Chondrocyte (in vitro differentiated cells): ENCODE results near the gene PTMS. TPM values are rescaled to one million over a fixed set of nuclear protein-coding genes. Genes with fewer than 3 reads are reported as not detected.
A peak's percentile ranks its signal among the peaks of the same experiment; 100 is the strongest.

Source experiments
- DNase-seq: peaks from one replicate; pipeline ENCODE4 v3.0.0; 2021; ENCODE audit warnings: mixed read lengths, low spot score
- H3K27ac Mint-ChIP-seq: one replicate; pipeline ENCODE4 v1.8.0; 2021; ENCODE audit warnings: mild to moderate bottlenecking, moderate library complexity, mixed read lengths; ENCODE audit not compliant: unreplicated experiment
- H3K27me3 Mint-ChIP-seq: 2 replicates; pipeline ENCODE4 v1.8.0; 2021; ENCODE audit warnings: low read depth, mixed read lengths
- H3K36me3 Mint-ChIP-seq: 2 replicates; pipeline ENCODE4 v1.8.0; 2021; ENCODE audit warnings: low read depth, mixed read lengths
- H3K4me1 Mint-ChIP-seq: 2 replicates; pipeline ENCODE4 v1.8.0; 2021; ENCODE audit warnings: low read depth, mild to moderate bottlenecking, mixed read lengths
- H3K4me3 Mint-ChIP-seq: one replicate; pipeline ENCODE4 v1.8.0; 2021; ENCODE audit warnings: mild to moderate bottlenecking, moderate library complexity, mixed read lengths; ENCODE audit not compliant: unreplicated experiment
- H3K9me3 Mint-ChIP-seq: 2 replicates; pipeline ENCODE4 v1.8.0; 2021; ENCODE audit warnings: low read depth, mixed read lengths
- CTCF ChIP-seq: fragments of 200-600 bp; sonication (generic); IDR thresholded peaks from 2 replicates; pipeline ENCODE4 v1.5.0; 2021; ENCODE audit warnings: antibody characterized with exemption, mild to moderate bottlenecking, moderate library complexity
- total RNA-seq: library from RNA; stranded (reverse); gene quantifications from 3 replicates; pipeline ENCODE4 v1.2.1, GENCODE V29; 2021

The PTMS gene
- total RNA-seq, 1 donor from 2014 or later = 463 TPM

GRCh38 chr12:6724409-6724797, 41.8 kb upstream of the PTMS start:
- DNase-seq = no peak
- Mint-ChIP-seq H3K4me1 (peaks cover 19% of the 10 kb centered on the region), H3K27me3 (no peaks in the 10 kb centered on the region), H3K27ac (peak overlapping the region; percentile 95), H3K4me3 (peak overlapping the region; percentile 92), H3K9me3 (no peaks in the 10 kb centered on the region), H3K36me3 (peaks cover 7% of the 10 kb centered on the region)
- TF ChIP-seq CTCF = no peak

GRCh38 chr12:6725350-6725749, 40.8 kb upstream of the PTMS start:
- H3K27ac Mint-ChIP-seq = no peak overlapping the region
- H3K9me3 Mint-ChIP-seq = no peaks in the 10 kb centered on the region
- peaks cover 19% of the 10 kb centered on the region for H3K4me1 Mint-ChIP-seq
- no peak for DNase-seq
- peak overlapping the region; percentile 92 for H3K4me3 Mint-ChIP-seq
- peaks cover 14% of the 10 kb centered on the region for H3K36me3 Mint-ChIP-seq
- H3K27me3 Mint-ChIP-seq = no peaks in the 10 kb centered on the region
- TF ChIP-seq CTCF = no peak

GRCh38 chr12:6729186-6729585, 37.0 kb upstream of the PTMS start:
- no peak overlapping the region for H3K4me3 Mint-ChIP-seq
- no peaks in the 10 kb centered on the region for H3K27me3 Mint-ChIP-seq
- H3K9me3 Mint-ChIP-seq = no peaks in the 10 kb centered on the region
- peaks cover 20% of the 10 kb centered on the region for H3K36me3 Mint-ChIP-seq
- no peak overlapping the region for H3K27ac Mint-ChIP-seq
- no peak for DNase-seq
- TF ChIP-seq CTCF = no peak
- peaks cover 13% of the 10 kb centered on the region for H3K4me1 Mint-ChIP-seq

GRCh38 chr12:6730169-6730568, 36.0 kb upstream of the PTMS start:
- H3K4me1 Mint-ChIP-seq = peaks cover 12% of the 10 kb centered on the region
- peaks cover 20% of the 10 kb centered on the region for H3K36me3 Mint-ChIP-seq
- H3K9me3 Mint-ChIP-seq = no peaks in the 10 kb centered on the region
- H3K27me3 Mint-ChIP-seq = no peaks in the 10 kb centered on the region
- H3K4me3 Mint-ChIP-seq = no peak overlapping the region
- no peak overlapping the region for H3K27ac Mint-ChIP-seq
- DNase-seq = no peak
- TF ChIP-seq CTCF = no peak

GRCh38 chr12:6734506-6735387, 31.4 kb upstream of the PTMS start:
- H3K4me1 Mint-ChIP-seq = peaks cover 18% of the 10 kb centered on the region
- peaks cover 11% of the 10 kb centered on the region for H3K36me3 Mint-ChIP-seq
- H3K9me3 Mint-ChIP-seq = no peaks in the 10 kb centered on the region
- H3K4me3 Mint-ChIP-seq = no peak overlapping the region
- peak overlapping the region; percentile 72 for H3K27ac Mint-ChIP-seq
- H3K27me3 Mint-ChIP-seq = no peaks in the 10 kb centered on the region
- DNase-seq = no peak
- no peak for TF ChIP-seq CTCF
